ENCODE measurements around the gene ATP1A4. TPM values are rescaled to one million over a fixed set of nuclear protein-coding genes. Genes with fewer than 3 reads are reported as not detected.

Gene ATP1A4
- total RNA-seq, 1 donor from 2014 or later: 0.38 TPM

DNA sequence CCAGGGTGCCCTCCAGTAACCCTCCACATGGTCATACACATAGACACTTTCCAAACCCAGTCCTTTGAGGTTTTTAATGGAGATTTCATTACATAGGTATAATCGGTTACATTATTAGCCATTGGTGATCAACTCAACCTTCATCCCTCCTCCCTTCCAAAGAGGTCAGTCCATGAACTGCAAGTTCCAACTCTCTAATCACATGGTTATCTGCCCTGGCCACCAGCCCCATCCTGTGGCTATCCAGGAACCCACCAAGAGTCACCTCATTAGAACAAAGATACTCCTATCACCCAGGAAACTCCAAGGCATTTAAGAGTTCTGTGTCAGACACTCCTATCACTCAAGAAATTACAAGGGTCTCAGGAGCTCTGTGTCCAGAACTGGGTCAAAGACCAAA, 12.2 kb downstream of the ATP1A4 start:
- Mint-ChIP-seq H3K27me3 (ENCODE audit: low read depth) (no peaks in the 10 kb centered on the region), H3K27ac (no peak overlapping the region), H3K36me3 (no peaks in the 10 kb centered on the region), H3K4me3 (no peak overlapping the region), H3K9me3 (no peaks in the 10 kb centered on the region), H3K4me1 (peaks cover 2% of the 10 kb centered on the region)
- no peak for DNase-seq (ENCODE audit: low spot score in 2 of 2, unreplicated experiment in 2 of 2)
- TF ChIP-seq, protein P1, sequence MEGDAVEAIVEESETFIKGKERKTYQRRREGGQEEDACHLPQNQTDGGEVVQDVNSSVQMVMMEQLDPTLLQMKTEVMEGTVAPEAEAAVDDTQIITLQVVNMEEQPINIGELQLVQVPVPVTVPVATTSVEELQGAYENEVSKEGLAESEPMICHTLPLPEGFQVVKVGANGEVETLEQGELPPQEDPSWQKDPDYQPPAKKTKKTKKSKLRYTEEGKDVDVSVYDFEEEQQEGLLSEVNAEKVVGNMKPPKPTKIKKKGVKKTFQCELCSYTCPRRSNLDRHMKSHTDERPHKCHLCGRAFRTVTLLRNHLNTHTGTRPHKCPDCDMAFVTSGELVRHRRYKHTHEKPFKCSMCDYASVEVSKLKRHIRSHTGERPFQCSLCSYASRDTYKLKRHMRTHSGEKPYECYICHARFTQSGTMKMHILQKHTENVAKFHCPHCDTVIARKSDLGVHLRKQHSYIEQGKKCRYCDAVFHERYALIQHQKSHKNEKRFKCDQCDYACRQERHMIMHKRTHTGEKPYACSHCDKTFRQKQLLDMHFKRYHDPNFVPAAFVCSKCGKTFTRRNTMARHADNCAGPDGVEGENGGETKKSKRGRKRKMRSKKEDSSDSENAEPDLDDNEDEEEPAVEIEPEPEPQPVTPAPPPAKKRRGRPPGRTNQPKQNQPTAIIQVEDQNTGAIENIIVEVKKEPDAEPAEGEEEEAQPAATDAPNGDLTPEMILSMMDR (IDR thresholded peaks at IDR 0.05; ENCODE audit: unreplicated experiment): no peak

DNA sequence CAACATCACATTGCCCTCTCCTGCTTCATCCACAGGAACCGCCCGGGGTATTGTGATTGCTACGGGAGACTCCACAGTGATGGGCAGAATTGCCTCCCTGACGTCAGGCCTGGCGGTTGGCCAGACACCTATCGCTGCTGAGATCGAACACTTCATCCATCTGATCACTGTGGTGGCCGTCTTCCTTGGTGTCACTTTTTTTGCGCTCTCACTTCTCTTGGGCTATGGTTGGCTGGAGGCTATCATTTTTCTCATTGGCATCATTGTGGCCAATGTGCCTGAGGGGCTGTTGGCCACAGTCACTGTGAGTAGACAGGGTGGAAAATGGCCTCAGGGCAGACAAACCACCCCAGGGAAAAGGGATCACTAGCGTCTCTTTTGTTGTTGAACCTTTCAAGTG, 12.7 kb downstream of the ATP1A4 start:
- Mint-ChIP-seq H3K27ac (no peak overlapping the region), H3K36me3 (no peaks in the 10 kb centered on the region), H3K4me1 (peaks cover 2% of the 10 kb centered on the region), H3K4me3 (no peak overlapping the region), H3K27me3 (ENCODE audit: low read depth) (no peaks in the 10 kb centered on the region), H3K9me3 (no peaks in the 10 kb centered on the region)
- DNase-seq (ENCODE audit: low spot score in 2 of 2, unreplicated experiment in 2 of 2): no peak
- TF ChIP-seq, protein P1 (IDR thresholded peaks at IDR 0.05; ENCODE audit: unreplicated experiment): no peak

DNA sequence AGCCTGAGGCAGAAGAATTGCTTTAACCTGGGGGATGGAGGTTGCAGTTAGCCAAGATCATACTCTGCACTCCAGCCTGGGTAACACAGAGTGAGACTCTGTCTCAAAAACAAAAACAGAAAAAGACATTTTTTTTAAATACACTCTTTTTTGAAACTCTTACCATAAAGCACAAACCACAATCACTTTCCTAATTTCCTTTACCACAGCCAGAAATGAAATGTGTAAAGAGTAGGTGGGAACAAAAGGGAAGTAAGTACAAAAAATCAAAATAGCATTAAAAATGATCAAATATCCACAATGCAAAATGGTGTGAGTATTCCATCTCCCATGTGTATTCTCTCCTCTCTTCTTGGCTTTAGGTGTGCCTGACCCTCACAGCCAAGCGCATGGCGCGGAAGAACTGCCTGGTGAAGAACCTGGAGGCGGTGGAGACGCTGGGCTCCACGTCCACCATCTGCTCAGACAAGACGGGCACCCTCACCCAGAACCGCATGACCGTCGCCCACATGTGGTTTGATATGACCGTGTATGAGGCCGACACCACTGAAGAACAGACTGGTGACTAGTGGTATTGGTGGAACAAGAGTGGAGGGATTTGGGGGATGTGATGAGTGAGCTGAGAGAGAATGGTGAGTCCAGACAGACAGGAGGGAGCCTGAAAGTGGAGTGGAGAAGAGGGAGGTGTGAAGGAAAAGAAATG, 14.9 kb downstream of the ATP1A4 start:
- H3K4me3 Mint-ChIP-seq: no peak overlapping the region
- H3K27me3 Mint-ChIP-seq (ENCODE audit: low read depth): no peaks in the 10 kb centered on the region
- no peak overlapping the region for H3K27ac Mint-ChIP-seq
- no peaks in the 10 kb centered on the region for H3K9me3 Mint-ChIP-seq
- TF ChIP-seq, protein P1 (IDR thresholded peaks at IDR 0.05; ENCODE audit: unreplicated experiment): no peak
- H3K4me1 Mint-ChIP-seq: peaks cover 2% of the 10 kb centered on the region
- H3K36me3 Mint-ChIP-seq: no peaks in the 10 kb centered on the region
- DNase-seq (ENCODE audit: low spot score in 2 of 2, unreplicated experiment in 2 of 2): no peak

DNA sequence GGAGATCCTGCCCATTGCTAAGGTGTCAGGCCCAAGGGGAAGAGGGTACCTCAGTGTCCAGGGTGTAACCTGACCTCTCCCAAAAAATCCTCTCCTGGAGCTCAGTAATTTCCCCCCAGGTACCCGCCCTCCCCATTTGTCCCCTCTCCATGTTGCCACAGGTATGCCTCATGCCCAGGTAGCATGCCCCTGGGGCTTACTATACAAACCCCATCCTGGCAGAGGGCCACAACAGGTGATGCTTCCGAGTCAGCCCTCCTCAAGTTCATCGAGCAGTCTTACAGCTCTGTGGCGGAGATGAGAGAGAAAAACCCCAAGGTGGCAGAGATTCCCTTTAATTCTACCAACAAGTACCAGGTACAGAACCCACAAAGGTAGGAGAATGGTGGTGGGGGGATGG, 15.7 kb downstream of the ATP1A4 start:
- DNase-seq (ENCODE audit: low spot score in 2 of 2, unreplicated experiment in 2 of 2): no peak
- Mint-ChIP-seq H3K9me3 (no peaks in the 10 kb centered on the region), H3K4me1 (peaks cover 2% of the 10 kb centered on the region), H3K27ac (no peak overlapping the region), H3K36me3 (no peaks in the 10 kb centered on the region), H3K27me3 (ENCODE audit: low read depth) (no peaks in the 10 kb centered on the region), H3K4me3 (no peak overlapping the region)
- TF ChIP-seq, protein P1 (IDR thresholded peaks at IDR 0.05; ENCODE audit: unreplicated experiment): no peak

DNA sequence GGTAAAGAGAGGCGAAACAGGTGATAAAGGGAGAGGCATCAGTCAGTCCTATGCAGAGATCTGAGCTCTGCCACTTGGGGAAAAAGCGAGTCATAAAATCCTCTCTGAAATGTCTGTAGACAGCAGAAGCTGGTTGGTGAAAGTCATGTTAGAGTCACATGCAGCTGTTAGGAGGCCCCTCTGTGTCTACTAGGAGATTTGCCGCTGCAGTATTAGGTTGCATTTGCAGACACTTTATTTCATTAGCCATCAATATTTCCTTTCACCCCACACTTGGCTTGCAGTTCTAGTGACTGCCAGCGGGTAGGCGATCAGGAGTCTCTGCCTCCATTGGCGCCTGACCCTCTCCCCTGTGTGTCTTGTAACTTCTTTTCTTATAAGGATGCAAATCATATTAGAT, 16.2 kb downstream of the ATP1A4 start:
- TF ChIP-seq, protein P1 (IDR thresholded peaks at IDR 0.05; ENCODE audit: unreplicated experiment): no peak
- DNase-seq (ENCODE audit: low spot score in 2 of 2, unreplicated experiment in 2 of 2): no peak
- Mint-ChIP-seq H3K27me3 (ENCODE audit: low read depth) (peaks cover 1% of the 10 kb centered on the region), H3K36me3 (no peaks in the 10 kb centered on the region), H3K4me1 (peaks cover 2% of the 10 kb centered on the region), H3K9me3 (no peaks in the 10 kb centered on the region), H3K27ac (no peak overlapping the region), H3K4me3 (no peak overlapping the region)

All from mesothelial cell of epicardium (in vitro differentiated cells).